Neural cell (in vitro differentiated cells): Measurements from ENCODE around the gene TAS2R7. TPM values are rescaled to one million over a fixed set of nuclear protein-coding genes. Genes with fewer than 3 reads are reported as not detected.

Experiments
- H2AFZ ChIP-seq: fragments of 200-600, 300-800 bp; sonication (generic), shearing (Covaris generic); 2 replicates; pipeline ENCODE4 v1.6.0; 2014; ENCODE audit warnings: low read depth, mild to moderate bottlenecking, antibody characterized with exemption, low read length, moderate library complexity
- H3F3A ChIP-seq: fragments of 200-600 bp; shearing (Covaris generic); 2 replicates; pipeline ENCODE4 v1.6.1; 2016; ENCODE audit warnings: mild to moderate bottlenecking, moderate library complexity, mixed read lengths, antibody characterized with exemption, low read length; ENCODE audit not compliant: insufficient read depth, poor library complexity, severe bottlenecking
- H3K27ac ChIP-seq: fragments of 200-600, 300-800 bp; sonication (generic), shearing (Covaris generic); 2 replicates; pipeline ENCODE4 v1.5.1; 2014; ENCODE audit warnings: mild to moderate bottlenecking, low read length, moderate library complexity
- H3K27me3 ChIP-seq: fragments of 300-800, 200-600 bp; sonication (generic), shearing (Covaris generic); 2 replicates; pipeline ENCODE4 v1.6.0; 2014; ENCODE audit warnings: mild to moderate bottlenecking, low read depth, low read length, moderate library complexity; ENCODE audit not compliant: insufficient read depth
- H3K36me3 ChIP-seq: fragments of 300-800, 200-600 bp; sonication (generic), shearing (Covaris generic); 2 replicates; pipeline ENCODE4 v1.5.1; 2014; ENCODE audit warnings: mild to moderate bottlenecking, antibody characterized with exemption, low read length, moderate library complexity; ENCODE audit not compliant: insufficient read depth
- H3K4me2 ChIP-seq: fragments of 300-800, 200-600 bp; sonication (generic), shearing (Covaris generic); 2 replicates; pipeline ENCODE4 v1.6.0; 2014; ENCODE audit warnings: mild to moderate bottlenecking, low read length
- H3K4me3 ChIP-seq: fragments of 300-800, 200-600 bp; sonication (generic), shearing (Covaris generic); 2 replicates; pipeline ENCODE4 v1.5.1; 2014; ENCODE audit warnings: mild to moderate bottlenecking, low read length, moderate library complexity
- H3K79me2 ChIP-seq: fragments of 200-600 bp; shearing (Covaris generic); replicated peaks from 2 replicates; pipeline ENCODE4 v1.6.0; 2014; ENCODE audit warnings: mild to moderate bottlenecking, low read length, moderate library complexity; ENCODE audit not compliant: insufficient read depth
- H3K9ac ChIP-seq: fragments of 300-800, 200-600 bp; sonication (generic), shearing (Covaris generic); 2 replicates; pipeline ENCODE4 v1.6.1; 2016; ENCODE audit warnings: mild to moderate bottlenecking, low read length, mixed read lengths
- H3K9me2 ChIP-seq: fragments of 200-600 bp; shearing (Covaris generic); 2 replicates; pipeline ENCODE4 v1.6.1; 2016; ENCODE audit warnings: mild to moderate bottlenecking, low read length, mixed read lengths; ENCODE audit not compliant: insufficient read depth
- H3K9me3 ChIP-seq: fragments of 200-600, 300-800 bp; sonication (generic), shearing (Covaris generic); 2 replicates; pipeline ENCODE4 v1.6.1; 2016; ENCODE audit warnings: mild to moderate bottlenecking, mixed run types, low read length, moderate library complexity, mixed read lengths
- H4K20me1 ChIP-seq: fragments of 200-600 bp; shearing (Covaris generic); 2 replicates; pipeline ENCODE4 v1.6.1; 2016; ENCODE audit warnings: mild to moderate bottlenecking, mixed run types; ENCODE audit not compliant: insufficient read depth
- EP300 ChIP-seq: fragments of 450-650 bp; conservative IDR thresholded peaks from 2 replicates; pipeline ENCODE4 v1.6.1; 2014; ENCODE audit warnings: antibody characterized with exemption, mild to moderate bottlenecking, moderate library complexity; ENCODE audit not compliant: poor library complexity, severe bottlenecking
- EZH2 ChIP-seq: fragments of 200-600, 300-800 bp; shearing (Covaris generic), sonication (generic); IDR thresholded peaks from 2 replicates; pipeline ENCODE4 v1.6.1; 2014; ENCODE audit warnings: antibody characterized with exemption, low read length, borderline replicate concordance, mild to moderate bottlenecking; ENCODE audit not compliant: insufficient read depth, poor library complexity, severe bottlenecking
- MXI1 ChIP-seq: fragments of 450-650 bp; conservative IDR thresholded peaks from 2 replicates; pipeline ENCODE4 v1.6.1; 2014; ENCODE audit warnings: antibody characterized with exemption, mild to moderate bottlenecking; ENCODE audit not compliant: poor library complexity, severe bottlenecking
- POLR2AphosphoS5 ChIP-seq: IDR thresholded peaks from 2 replicates; pipeline ENCODE4 v1.6.1; 2012
- RAD21 ChIP-seq: fragments of 450-650 bp; conservative IDR thresholded peaks from 2 replicates; pipeline ENCODE4 v1.6.1; 2014; ENCODE audit warnings: antibody characterized with exemption, mild to moderate bottlenecking, moderate library complexity
- SMC3 ChIP-seq: fragments of 450-650 bp; conservative IDR thresholded peaks from 2 replicates; pipeline ENCODE4 v1.6.1; 2014; ENCODE audit warnings: antibody characterized with exemption, mild to moderate bottlenecking, moderate library complexity; ENCODE audit not compliant: poor library complexity
- TAF1 ChIP-seq: IDR thresholded peaks from 2 replicates; pipeline ENCODE4 v1.6.1; 2012; ENCODE audit warnings: low read depth
- polyA plus RNA-seq: library from polyadenylated mRNA; depleted of rRNA; stranded (reverse); fragments of >200 nt; gene quantifications from 2 replicates; pipeline ENCODE4 v1.2.3, GENCODE V29; 2014
- small RNA-seq, 3 experiments: library from RNA; depleted of rRNA; stranded (forward); fragments of <200 nt; gene quantifications; one replicate each; pipeline ENCODE3, GENCODE V24; 2012
- TF ChIP-seq, protein P1 (sequence below): fragments of 450-650 bp; IDR thresholded peaks from 2 replicates; pipeline ENCODE4 v1.5.1; 2014; ENCODE audit warnings: antibody characterized with exemption, mild to moderate bottlenecking, moderate library complexity; ENCODE audit not compliant: poor library complexity, severe bottlenecking
- TF ChIP-seq, protein P2 (sequence below): IDR thresholded peaks from 2 replicates; pipeline ENCODE4 v1.6.1; 2012; ENCODE audit warnings: borderline replicate concordance

Gene TAS2R7
- polyA plus RNA-seq, 1 donor from 2014 or later, result not detected

DNA sequence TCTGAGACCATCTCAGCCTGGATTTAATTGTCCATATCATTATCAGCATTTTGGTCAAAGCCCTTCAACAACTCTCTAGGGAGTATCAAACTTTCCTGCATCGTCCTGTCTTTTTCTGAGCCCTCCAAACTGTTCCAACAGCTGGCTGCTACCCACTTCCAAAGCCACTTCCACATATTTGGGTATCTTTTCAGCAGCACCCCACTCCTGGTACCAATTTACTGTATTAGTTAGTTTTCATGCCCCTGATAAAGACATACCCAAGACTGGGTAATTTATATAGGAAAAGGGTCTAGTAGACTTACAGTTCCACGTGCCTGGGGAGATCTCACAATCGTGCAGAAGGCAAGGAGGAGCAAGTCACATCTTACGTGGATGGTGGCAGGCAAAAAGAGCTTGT, 46.2 kb downstream of the TAS2R7 start:
- no peak overlapping the region for H3K27ac ChIP-seq

DNA sequence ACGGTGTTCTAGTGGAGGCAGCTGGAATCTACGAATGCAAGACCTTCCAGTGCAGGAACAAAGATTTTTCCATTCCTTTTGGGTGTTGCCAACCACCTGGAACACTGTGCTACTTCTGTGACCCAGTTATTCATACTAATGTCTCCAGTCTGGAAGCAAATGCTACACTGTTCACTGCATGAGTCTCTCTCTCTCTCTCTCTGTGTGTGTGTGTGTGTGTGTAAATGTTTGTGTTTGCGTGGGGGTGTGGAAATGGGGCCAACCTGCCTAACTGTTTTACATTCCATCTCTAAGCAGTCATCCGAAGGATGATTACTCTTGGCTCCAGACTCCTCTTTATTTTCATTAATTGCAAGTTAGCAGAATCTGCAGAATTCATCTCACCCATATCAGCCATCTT, 49.4 kb downstream of the TAS2R7 start:
- H2AFZ ChIP-seq, result no peak overlapping the region
- no peak overlapping the region for H3K9ac ChIP-seq
- TF ChIP-seq, protein P1, sequence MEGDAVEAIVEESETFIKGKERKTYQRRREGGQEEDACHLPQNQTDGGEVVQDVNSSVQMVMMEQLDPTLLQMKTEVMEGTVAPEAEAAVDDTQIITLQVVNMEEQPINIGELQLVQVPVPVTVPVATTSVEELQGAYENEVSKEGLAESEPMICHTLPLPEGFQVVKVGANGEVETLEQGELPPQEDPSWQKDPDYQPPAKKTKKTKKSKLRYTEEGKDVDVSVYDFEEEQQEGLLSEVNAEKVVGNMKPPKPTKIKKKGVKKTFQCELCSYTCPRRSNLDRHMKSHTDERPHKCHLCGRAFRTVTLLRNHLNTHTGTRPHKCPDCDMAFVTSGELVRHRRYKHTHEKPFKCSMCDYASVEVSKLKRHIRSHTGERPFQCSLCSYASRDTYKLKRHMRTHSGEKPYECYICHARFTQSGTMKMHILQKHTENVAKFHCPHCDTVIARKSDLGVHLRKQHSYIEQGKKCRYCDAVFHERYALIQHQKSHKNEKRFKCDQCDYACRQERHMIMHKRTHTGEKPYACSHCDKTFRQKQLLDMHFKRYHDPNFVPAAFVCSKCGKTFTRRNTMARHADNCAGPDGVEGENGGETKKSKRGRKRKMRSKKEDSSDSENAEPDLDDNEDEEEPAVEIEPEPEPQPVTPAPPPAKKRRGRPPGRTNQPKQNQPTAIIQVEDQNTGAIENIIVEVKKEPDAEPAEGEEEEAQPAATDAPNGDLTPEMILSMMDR, result no peak
- TF ChIP-seq TAF1 (no peak), RAD21 (no peak), EP300 (no peak), SMC3 (no peak), POLR2AphosphoS5 (no peak), MXI1 (no peak), EZH2 (no peak)
- TF ChIP-seq, protein P2, sequence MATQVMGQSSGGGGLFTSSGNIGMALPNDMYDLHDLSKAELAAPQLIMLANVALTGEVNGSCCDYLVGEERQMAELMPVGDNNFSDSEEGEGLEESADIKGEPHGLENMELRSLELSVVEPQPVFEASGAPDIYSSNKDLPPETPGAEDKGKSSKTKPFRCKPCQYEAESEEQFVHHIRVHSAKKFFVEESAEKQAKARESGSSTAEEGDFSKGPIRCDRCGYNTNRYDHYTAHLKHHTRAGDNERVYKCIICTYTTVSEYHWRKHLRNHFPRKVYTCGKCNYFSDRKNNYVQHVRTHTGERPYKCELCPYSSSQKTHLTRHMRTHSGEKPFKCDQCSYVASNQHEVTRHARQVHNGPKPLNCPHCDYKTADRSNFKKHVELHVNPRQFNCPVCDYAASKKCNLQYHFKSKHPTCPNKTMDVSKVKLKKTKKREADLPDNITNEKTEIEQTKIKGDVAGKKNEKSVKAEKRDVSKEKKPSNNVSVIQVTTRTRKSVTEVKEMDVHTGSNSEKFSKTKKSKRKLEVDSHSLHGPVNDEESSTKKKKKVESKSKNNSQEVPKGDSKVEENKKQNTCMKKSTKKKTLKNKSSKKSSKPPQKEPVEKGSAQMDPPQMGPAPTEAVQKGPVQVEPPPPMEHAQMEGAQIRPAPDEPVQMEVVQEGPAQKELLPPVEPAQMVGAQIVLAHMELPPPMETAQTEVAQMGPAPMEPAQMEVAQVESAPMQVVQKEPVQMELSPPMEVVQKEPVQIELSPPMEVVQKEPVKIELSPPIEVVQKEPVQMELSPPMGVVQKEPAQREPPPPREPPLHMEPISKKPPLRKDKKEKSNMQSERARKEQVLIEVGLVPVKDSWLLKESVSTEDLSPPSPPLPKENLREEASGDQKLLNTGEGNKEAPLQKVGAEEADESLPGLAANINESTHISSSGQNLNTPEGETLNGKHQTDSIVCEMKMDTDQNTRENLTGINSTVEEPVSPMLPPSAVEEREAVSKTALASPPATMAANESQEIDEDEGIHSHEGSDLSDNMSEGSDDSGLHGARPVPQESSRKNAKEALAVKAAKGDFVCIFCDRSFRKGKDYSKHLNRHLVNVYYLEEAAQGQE, result no peak
- H3K36me3 ChIP-seq, result no peaks in the 10 kb centered on the region
- no peaks in the 10 kb centered on the region for H4K20me1 ChIP-seq
- H3K4me3 ChIP-seq, result no peak overlapping the region
- no peaks in the 10 kb centered on the region for H3F3A ChIP-seq
- no peaks in the 10 kb centered on the region for H3K79me2 ChIP-seq
- H3K9me2 ChIP-seq, result no peaks in the 10 kb centered on the region
- no peak overlapping the region for H3K27ac ChIP-seq
- no peak overlapping the region for H3K4me2 ChIP-seq
- no peaks in the 10 kb centered on the region for H3K27me3 ChIP-seq
- no peaks in the 10 kb centered on the region for H3K9me3 ChIP-seq

More for the DNA sequence above, 46.2 kb downstream of the TAS2R7 start:
- no peak for TF ChIP-seq TAF1
- no peak for TF ChIP-seq EP300
- no peaks in the 10 kb centered on the region for H3F3A ChIP-seq
- no peak overlapping the region for H3K4me3 ChIP-seq
- H3K79me2 ChIP-seq, result no peaks in the 10 kb centered on the region
- H2AFZ ChIP-seq, result no peak overlapping the region
- H3K9me3 ChIP-seq, result no peaks in the 10 kb centered on the region
- no peaks in the 10 kb centered on the region for H4K20me1 ChIP-seq
- no peak overlapping the region for H3K9ac ChIP-seq
- no peaks in the 10 kb centered on the region for H3K36me3 ChIP-seq
- no peaks in the 10 kb centered on the region for H3K27me3 ChIP-seq
- H3K4me2 ChIP-seq, result no peak overlapping the region
- H3K9me2 ChIP-seq, result no peaks in the 10 kb centered on the region

Small RNA genes lying within 50 kb of the gene (small RNA-seq; reads per million reads assigned to genes)
- gene PRR4, result 0 reads per million in 3 experiments

Other genes with a start within 250 kb of the TAS2R7 start
- 43.3 and 63.5 TPM in 2 replicates for gene MAGOHB, start 189.0 kb downstream of the TAS2R7 start, polyA plus RNA-seq
- 0.24 and 0.26 TPM in 2 replicates for gene STYK1, start 128.6 kb downstream of the TAS2R7 start, polyA plus RNA-seq
- gene YBX3, start 79.3 kb downstream of the TAS2R7 start, polyA plus RNA-seq, result 3.4 and 7.3 TPM in 2 replicates
- gene TAS2R8, start 4.7 kb upstream of the TAS2R7 start, polyA plus RNA-seq, result 0.59 and 1.6 TPM in 2 replicates
- 0.32 and 1.6 TPM in 2 replicates for gene TAS2R9, start 7.5 kb upstream of the TAS2R7 start, polyA plus RNA-seq
- 3.9 and 8.3 TPM in 2 replicates for gene TAS2R10, start 23.7 kb upstream of the TAS2R7 start, polyA plus RNA-seq
- gene PRR4, start 46.8 kb upstream of the TAS2R7 start, polyA plus RNA-seq, result 4.8 and 5.0 TPM in 2 replicates
- gene PRH1, start 81.6 kb upstream of the TAS2R7 start, polyA plus RNA-seq, result 18.7 and 25.7 TPM in 2 replicates
- gene TAS2R13, start 106.9 kb upstream of the TAS2R7 start, polyA plus RNA-seq, result 0.52 and 0.61 TPM in 2 replicates
- gene PRH2, start 126.6 kb upstream of the TAS2R7 start, polyA plus RNA-seq, result not detected in 2 replicates
- gene TAS2R14, start 136.6 kb upstream of the TAS2R7 start, polyA plus RNA-seq, result 13.5 and 14.9 TPM in 2 replicates
- gene TAS2R50, start 184.3 kb upstream of the TAS2R7 start, polyA plus RNA-seq, result 2.4 TPM in 1 of 2 replicates, not detected in the other
- 1.9 and 3.3 TPM in 2 replicates for gene TAS2R20, start 195.7 kb upstream of the TAS2R7 start, polyA plus RNA-seq
- gene TAS2R19, start 220.0 kb upstream of the TAS2R7 start, polyA plus RNA-seq, result 5.7 and 11.2 TPM in 2 replicates
- gene TAS2R31, start 228.8 kb upstream of the TAS2R7 start, polyA plus RNA-seq, result 3.5 and 4.0 TPM in 2 replicates